ENCODE results near the gene STOX2. TPM values are rescaled to one million over a fixed set of nuclear protein-coding genes. Genes with fewer than 3 reads are reported as not detected.

Gene STOX2
- total RNA-seq, 1 donor from 2014 or later, result 26.7 TPM

- Mint-ChIP-seq H3K36me3 (ENCODE audit: low read depth) (no peaks in the 10 kb centered on the region), H3K4me3 (no peak overlapping the region), H3K27ac (ENCODE audit: unreplicated experiment) (no peak overlapping the region), H3K9me3 (no peaks in the 10 kb centered on the region), H3K4me1 (peaks cover 7% of the 10 kb centered on the region), H3K27me3 (ENCODE audit: low read depth) (no peaks in the 10 kb centered on the region)
- DNase-seq (ENCODE audit: low read depth, low spot score), result no peak
- TF ChIP-seq CTCF (conservative IDR thresholded peaks at IDR 0.05), result no peak
Measured at GRCh38 chr4:183871581-183871980, 33.5 kb upstream of the STOX2 start.

DNA sequence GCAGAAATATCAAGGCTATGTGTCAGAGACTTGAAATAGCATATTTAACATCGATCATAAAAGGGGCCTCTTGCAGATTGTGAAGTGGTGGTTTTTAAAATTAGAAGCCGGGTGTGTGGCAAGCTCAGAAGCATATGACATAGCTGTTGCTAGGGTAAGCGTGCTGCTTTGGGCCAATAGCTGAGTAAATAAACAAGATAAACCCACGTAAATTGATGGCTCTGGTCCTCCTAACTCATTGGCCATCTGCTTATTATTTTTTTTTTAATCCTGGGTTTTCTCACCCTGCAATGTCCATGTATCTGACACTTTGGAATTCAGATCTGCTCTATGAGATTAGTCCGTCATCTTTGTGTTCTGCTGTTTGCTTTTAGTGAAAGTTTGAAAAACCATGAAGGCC, 32.6 kb upstream of the STOX2 start:
- no peak for DNase-seq (ENCODE audit: low read depth, low spot score)
- no peaks in the 10 kb centered on the region for H3K9me3 Mint-ChIP-seq
- H3K36me3 Mint-ChIP-seq (ENCODE audit: low read depth), result no peaks in the 10 kb centered on the region
- no peak for TF ChIP-seq CTCF (conservative IDR thresholded peaks at IDR 0.05)
- no peak overlapping the region for H3K4me3 Mint-ChIP-seq
- H3K4me1 Mint-ChIP-seq, result peaks cover 14% of the 10 kb centered on the region
- no peaks in the 10 kb centered on the region for H3K27me3 Mint-ChIP-seq (ENCODE audit: low read depth)
- no peak overlapping the region for H3K27ac Mint-ChIP-seq (ENCODE audit: unreplicated experiment)

DNA sequence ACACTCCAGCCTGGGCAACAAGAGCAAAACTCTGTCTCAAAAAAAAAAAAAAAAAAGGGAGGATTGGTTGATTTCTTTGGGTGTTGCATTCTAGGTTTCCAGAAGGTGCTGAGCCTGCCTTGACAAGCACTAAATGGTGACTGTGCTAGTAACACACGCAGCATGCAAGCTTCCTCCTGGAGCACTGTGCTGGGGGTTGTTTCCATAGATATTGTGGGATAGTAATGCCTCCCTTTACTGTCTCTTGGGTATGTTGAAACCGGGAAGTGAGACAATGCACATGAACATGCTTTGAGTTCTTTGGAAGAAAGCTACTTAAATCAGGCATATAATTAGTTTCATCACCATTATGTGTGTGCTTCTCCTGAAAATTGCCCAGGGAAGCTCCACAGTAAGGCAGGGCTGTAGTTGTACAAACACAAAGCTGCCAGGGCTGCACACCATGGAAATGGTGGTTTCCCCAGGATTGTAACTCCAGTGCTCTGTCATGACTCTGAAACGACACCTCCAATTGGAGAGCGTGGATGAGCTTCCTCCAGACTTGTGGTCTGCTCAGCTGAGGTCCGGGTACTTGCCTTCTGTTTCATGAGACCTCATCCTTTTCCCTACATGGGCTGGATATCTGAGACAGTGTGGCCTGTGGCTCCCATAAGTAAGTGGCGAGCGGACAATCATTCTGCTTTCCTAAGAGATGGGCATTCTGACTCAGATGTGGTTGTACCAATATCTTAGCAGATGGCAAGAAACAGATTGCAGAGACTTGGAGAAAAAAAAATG, 31.5 kb upstream of the STOX2 start:
- no peak for TF ChIP-seq CTCF (conservative IDR thresholded peaks at IDR 0.05)
- no peaks in the 10 kb centered on the region for H3K27me3 Mint-ChIP-seq (ENCODE audit: low read depth)
- peaks cover 15% of the 10 kb centered on the region for H3K4me1 Mint-ChIP-seq
- H3K27ac Mint-ChIP-seq (ENCODE audit: unreplicated experiment), result no peak overlapping the region
- no peak for DNase-seq (ENCODE audit: low read depth, low spot score)
- no peak overlapping the region for H3K4me3 Mint-ChIP-seq
- no peaks in the 10 kb centered on the region for H3K36me3 Mint-ChIP-seq (ENCODE audit: low read depth)
- no peaks in the 10 kb centered on the region for H3K9me3 Mint-ChIP-seq

DNA sequence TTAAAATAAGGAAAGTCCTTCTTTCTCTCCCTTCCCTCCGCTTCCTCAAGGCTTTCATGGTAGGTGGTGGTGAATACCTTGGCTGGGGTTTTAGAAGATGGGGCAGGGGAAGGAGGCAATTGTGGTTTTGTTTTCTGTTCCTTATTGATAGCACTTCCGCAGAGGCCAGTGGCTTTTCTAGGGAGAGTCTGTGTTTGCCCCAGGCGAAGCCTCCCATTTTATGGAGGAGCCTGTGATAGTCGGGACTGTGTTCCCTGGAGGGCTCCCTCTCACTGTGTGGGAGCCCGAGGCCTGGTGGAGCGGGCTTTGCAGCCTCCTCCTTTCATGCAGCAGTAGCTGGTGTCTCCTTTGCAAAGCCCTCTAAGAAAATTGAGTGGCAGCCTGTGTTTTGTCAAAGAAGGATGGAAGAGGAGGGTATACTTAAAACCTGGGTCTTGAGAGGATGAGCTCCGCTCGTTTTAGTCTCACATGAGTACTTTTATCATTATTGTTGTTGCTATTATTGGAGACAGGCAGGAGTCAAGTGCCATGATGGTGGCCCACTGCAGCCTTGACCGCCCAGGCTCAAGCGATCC, 29.8 kb upstream of the STOX2 start:
- H3K4me1 Mint-ChIP-seq, result peaks cover 22% of the 10 kb centered on the region

GRCh38 chr4:183876268-183876934, 28.7 kb upstream of the STOX2 start:
- Mint-ChIP-seq H3K4me1 (peaks cover 22% of the 10 kb centered on the region), H3K27ac (ENCODE audit: unreplicated experiment) (no peak overlapping the region), H3K4me3 (no peak overlapping the region), H3K9me3 (no peaks in the 10 kb centered on the region), H3K36me3 (ENCODE audit: low read depth) (no peaks in the 10 kb centered on the region), H3K27me3 (ENCODE audit: low read depth) (no peaks in the 10 kb centered on the region)
- DNase-seq (ENCODE audit: low read depth, low spot score), result no peak
- no peak for TF ChIP-seq CTCF (conservative IDR thresholded peaks at IDR 0.05)

More for the DNA sequence above, 29.8 kb upstream of the STOX2 start:
- H3K27me3 Mint-ChIP-seq (ENCODE audit: low read depth), result no peaks in the 10 kb centered on the region
- no peak overlapping the region for H3K4me3 Mint-ChIP-seq
- TF ChIP-seq CTCF (conservative IDR thresholded peaks at IDR 0.05), result no peak
- H3K27ac Mint-ChIP-seq (ENCODE audit: unreplicated experiment), result no peak overlapping the region
- H3K9me3 Mint-ChIP-seq, result no peaks in the 10 kb centered on the region
- no peaks in the 10 kb centered on the region for H3K36me3 Mint-ChIP-seq (ENCODE audit: low read depth)
- DNase-seq (ENCODE audit: low read depth, low spot score), result no peak
